Spleen (tissue), 11 donors: ENCODE results near the gene INSIG2. TPM values are rescaled to one million over a fixed set of nuclear protein-coding genes. Genes with fewer than 3 reads are reported as not detected.

ENCODE experiments used
- DNase-seq: peaks from one replicate; pipeline ENCODE4 v3.0.0-alpha.2; 2020
- H3K27ac ChIP-seq, 8 donors: fragments of 200-600 bp; sonication (generic) in 7 of 8; 1 replicate in 4 of 8; 2 replicates in 4 of 8; pipeline versions ENCODE4 v1.5.0 to v1.8.0; 2016 to 2021; ENCODE audit warnings: inconsistent platforms in 4 of 8, mild to moderate bottlenecking in 4 of 8, moderate library complexity in 1 of 8
- H3K27me3 ChIP-seq, 7 donors: fragments of 200-600 bp; sonication (generic) in 6 of 7; replicated peaks in 1 of 7; 1 replicate in 4 of 7; 2 replicates in 3 of 7; pipeline versions ENCODE4 v1.5.0 to v1.8.0; 2016 to 2021; ENCODE audit warnings: inconsistent platforms in 3 of 7, mild to moderate bottlenecking in 1 of 7
- H3K36me3 ChIP-seq, 6 donors: fragments of 200-600 bp; sonication (generic) in 5 of 6; 1 replicate in 4 of 6; 2 replicates in 2 of 6; pipeline versions ENCODE4 v1.5.0 to v1.8.0; 2016 to 2021; ENCODE audit warnings: inconsistent platforms in 2 of 6
- H3K4me1 ChIP-seq, 6 donors: fragments of 200-600 bp; sonication (generic) in 5 of 6; 1 replicate in 3 of 6; 2 replicates in 3 of 6; pipeline versions ENCODE4 v1.5.0 to v1.8.0; 2016 to 2021; ENCODE audit warnings: inconsistent platforms in 3 of 6
- H3K4me3 ChIP-seq, 8 donors: fragments of 200-600 bp; sonication (generic) in 7 of 8; 1 replicate in 4 of 8; 2 replicates in 4 of 8; pipeline versions ENCODE4 v1.5.0 to v1.8.0; 2016 to 2021; ENCODE audit warnings: inconsistent platforms in 4 of 8, mild to moderate bottlenecking in 4 of 8, moderate library complexity in 2 of 8
- H3K9me3 ChIP-seq, 8 donors: fragments of 200-600 bp; sonication (generic) in 7 of 8; 1 replicate in 4 of 8; 2 replicates in 4 of 8; pipeline versions ENCODE4 v1.5.0 to v1.8.0; 2016 to 2021; ENCODE audit warnings: inconsistent platforms in 4 of 8
- POLR2A ChIP-seq, 3 donors: fragments of 450-650 bp; IDR thresholded peaks; one replicate each; pipeline ENCODE4 v1.5.1; 2017; ENCODE audit warnings: antibody characterized with exemption in 3 of 3, mild to moderate bottlenecking in 1 of 3
- POLR2AphosphoS5 ChIP-seq, 3 donors: sonication (generic); formaldehyde crosslinking; IDR thresholded peaks; one replicate each; pipeline ENCODE4 v1.5.1; 2017; ENCODE audit warnings: antibody characterized with exemption in 3 of 3
- WGBS, 5 donors: extraction: QIAGEN DNeasy Blood & Tissue Kit in 3 of 5; methylation state at CpG; one replicate each; pipeline versions ENCODE4 v1.1.5 to v1.1.7; 2013 to 2018; 5-methylcytosine and 5-hydroxymethylcytosine counted together
- intact Hi-C: fragments of 100-400 bp; cut with DNase I; formaldehyde crosslinking; loops from one replicate; pipeline ENCODE4 v1.15.0; 2023; ENCODE audit warnings: low total_unique reads
- polyA plus RNA-seq, 3 donors: library from polyadenylated mRNA; stranded (reverse); fragments of 200-250 nt; gene quantifications; one replicate each; pipeline ENCODE4 v1.2.1, GENCODE V29; 2013
- total RNA-seq, 7 donors: library from RNA; depleted of rRNA in 3 of 7; stranded (reverse); fragments of >200 nt in 3 of 7; fragmentation: NEBNext Ultra II Directional in 4 of 7; extraction: Animal tissue kit (Norgen Biotek cat#: 25700) in 4 of 7; gene quantifications; one replicate each; pipeline versions ENCODE4 v1.1.0 to v1.2.1, GENCODE V29; 2016 to 2021
- TF ChIP-seq, protein P1 (sequence below), 11 experiments: fragments of 200-600 bp in 7 of 11; fragments of 450-650 bp in 4 of 11; sonication (generic) in 4 of 11; IDR thresholded peaks in 8 of 11; conservative IDR thresholded peaks in 3 of 11; 1 replicate in 7 of 11; 2 replicates in 4 of 11; pipeline versions ENCODE4 v1.4.0 to v1.8.0; 2016 to 2021; ENCODE audit warnings: antibody characterized with exemption in 11 of 11, inconsistent platforms in 4 of 11, mild to moderate bottlenecking in 1 of 11
- donor health status: healthy with polysubstance abuse.
- donor health status: DM: no; HTN: no; CAD: no; lungs with moderate emphysema.
- donor health status: DM: no; HTN: no; CAD: no.
- donor health status: Bipolar disorder and iron deficiency.
- donor health status: healthy.
- donor health status: DM: no; HTN: no; CAD: no.
- donor health status: DM: yes; HTN: yes; CAD: no.

INSIG2 gene
- total and polyA plus RNA-seq, 10 donors = 11.5 to 42.7 (median 28.8) TPM

DNA sequence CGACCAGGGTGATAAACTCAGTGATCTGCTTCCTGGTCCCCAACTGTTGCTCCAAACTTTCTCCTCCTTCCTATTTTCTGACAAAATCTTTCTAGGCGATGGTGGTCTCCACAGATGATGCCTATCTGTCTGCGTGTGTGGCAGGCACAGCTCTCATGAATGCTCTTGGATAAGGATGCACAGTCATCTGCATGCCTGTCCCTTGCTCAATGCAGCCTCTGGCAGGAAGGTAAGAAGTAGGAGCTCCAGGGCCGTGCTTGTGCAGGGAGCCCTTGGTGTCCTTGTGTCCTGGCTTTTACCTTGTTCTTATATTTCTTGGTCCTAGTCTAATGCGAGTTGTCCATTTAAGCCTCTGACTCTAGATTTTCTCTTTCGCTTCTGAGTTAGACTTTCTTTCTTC is 57.5 kb downstream of the INSIG2 start:
- no peaks in the 10 kb centered on the region for H3K9me3 ChIP-seq
- H3K27ac ChIP-seq = no peak overlapping the region
- intact Hi-C loops = no loop called here
- no peaks in the 10 kb centered on the region for H3K36me3 ChIP-seq
- no peak overlapping the region for H3K4me3 ChIP-seq
- WGBS, 5 donors = 79 to 93% (median 86%) methylated on average over 6 of the region's 6 CpGs
- peaks cover 0 to 13% (median 0%) of the 10 kb centered on the region in 7 donors for H3K27me3 ChIP-seq
- TF ChIP-seq, protein P1, sequence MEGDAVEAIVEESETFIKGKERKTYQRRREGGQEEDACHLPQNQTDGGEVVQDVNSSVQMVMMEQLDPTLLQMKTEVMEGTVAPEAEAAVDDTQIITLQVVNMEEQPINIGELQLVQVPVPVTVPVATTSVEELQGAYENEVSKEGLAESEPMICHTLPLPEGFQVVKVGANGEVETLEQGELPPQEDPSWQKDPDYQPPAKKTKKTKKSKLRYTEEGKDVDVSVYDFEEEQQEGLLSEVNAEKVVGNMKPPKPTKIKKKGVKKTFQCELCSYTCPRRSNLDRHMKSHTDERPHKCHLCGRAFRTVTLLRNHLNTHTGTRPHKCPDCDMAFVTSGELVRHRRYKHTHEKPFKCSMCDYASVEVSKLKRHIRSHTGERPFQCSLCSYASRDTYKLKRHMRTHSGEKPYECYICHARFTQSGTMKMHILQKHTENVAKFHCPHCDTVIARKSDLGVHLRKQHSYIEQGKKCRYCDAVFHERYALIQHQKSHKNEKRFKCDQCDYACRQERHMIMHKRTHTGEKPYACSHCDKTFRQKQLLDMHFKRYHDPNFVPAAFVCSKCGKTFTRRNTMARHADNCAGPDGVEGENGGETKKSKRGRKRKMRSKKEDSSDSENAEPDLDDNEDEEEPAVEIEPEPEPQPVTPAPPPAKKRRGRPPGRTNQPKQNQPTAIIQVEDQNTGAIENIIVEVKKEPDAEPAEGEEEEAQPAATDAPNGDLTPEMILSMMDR (IDR thresholded peaks at IDR 0.05 in 8 of 11, conservative IDR thresholded peaks at IDR 0.05 in 3 of 11) = no peak
- TF ChIP-seq POLR2AphosphoS5 (IDR thresholded peaks at IDR 0.05) = no peak
- no peak for TF ChIP-seq POLR2A (IDR thresholded peaks at IDR 0.05)
- no peak for DNase-seq
- no peaks in the 10 kb centered on the region for H3K4me1 ChIP-seq

DNA sequence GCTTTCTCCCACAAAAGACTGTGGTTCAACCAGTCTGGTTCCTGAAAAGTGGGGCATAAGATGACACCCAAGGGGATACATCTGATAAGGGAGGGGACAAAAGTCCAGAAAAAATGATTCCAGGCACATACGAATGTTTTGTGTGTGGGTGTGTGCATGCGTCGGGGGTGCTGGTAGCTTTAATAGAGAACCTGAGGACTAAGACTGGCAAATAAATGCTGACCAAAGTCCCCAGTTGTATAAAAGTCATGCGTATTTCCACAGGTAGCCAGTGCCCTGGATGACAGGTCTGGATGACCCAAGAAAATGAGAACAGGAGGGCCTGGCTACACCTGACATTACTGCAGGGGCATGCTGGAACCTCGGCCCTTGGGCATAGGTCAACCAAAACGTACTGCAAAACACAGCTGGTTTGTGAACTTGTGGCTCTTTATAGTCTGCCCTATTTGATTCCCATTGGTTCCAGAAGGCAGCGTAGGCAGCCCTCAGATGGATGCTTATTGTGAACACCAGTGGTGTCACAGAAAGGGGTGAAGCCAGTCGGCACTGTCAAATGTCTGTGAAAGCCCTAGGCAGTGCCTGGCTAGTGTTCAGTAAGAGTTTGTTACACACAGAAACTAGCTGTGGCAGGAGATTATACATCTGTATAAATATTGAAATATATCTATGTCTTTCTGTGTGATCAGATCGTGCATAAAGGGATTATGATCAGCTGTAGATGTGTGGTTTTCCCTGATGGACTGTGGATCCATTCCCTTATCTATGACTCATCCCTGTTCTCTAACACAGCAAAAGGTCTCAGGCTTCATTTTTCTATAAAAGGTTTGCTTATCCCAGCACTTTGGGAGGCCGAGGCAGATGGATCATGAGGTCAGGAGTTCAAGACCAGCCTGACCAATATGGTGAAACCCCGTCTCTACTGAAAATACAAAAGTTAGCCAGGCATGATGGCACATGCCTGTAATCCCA is 58.3 kb downstream of the INSIG2 start:
- intact Hi-C loops = no loop called here
- WGBS, 5 donors = 85 to 94% (median 90%) methylated on average over 11 of the region's 11 CpGs

DNA sequence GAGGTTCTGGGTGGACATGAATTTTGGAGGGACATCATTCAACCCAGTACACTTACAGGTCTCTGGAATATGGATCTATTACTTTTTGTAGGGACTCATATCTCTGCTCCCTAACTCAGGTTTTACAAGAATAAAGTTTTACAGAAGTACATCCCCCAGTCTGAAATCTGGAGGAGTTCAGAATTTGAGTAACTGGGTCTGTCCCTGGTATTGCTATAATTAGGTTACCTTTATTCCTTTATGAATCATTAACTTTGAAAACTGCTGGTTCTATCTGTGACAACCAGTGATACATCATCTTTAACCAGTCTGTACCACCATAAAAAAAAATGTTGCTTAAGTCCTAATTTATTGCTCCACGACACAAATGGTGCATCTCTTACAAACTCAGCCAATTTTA is 59.9 kb downstream of the INSIG2 start:
- DNase-seq = no peak
- intact Hi-C loops = no loop called here
- 71 to 89% (median 83%) methylated on average over 1 of the region's 1 CpG for WGBS, 5 donors
- TF ChIP-seq POLR2A (IDR thresholded peaks at IDR 0.05) (no peak), POLR2AphosphoS5 (IDR thresholded peaks at IDR 0.05) (no peak)
- TF ChIP-seq, protein P1 (IDR thresholded peaks at IDR 0.05 in 8 of 11, conservative IDR thresholded peaks at IDR 0.05 in 3 of 11) = no peak
- Histone ChIP-seq H3K27ac (no peak overlapping the region), H3K4me3 (no peak overlapping the region), H3K9me3 (no peaks in the 10 kb centered on the region), H3K36me3 (no peaks in the 10 kb centered on the region), H3K4me1 (no peaks in the 10 kb centered on the region), H3K27me3 (peaks cover 0 to 13% (median 0%) of the 10 kb centered on the region in 7 donors)

More for the DNA sequence above, 58.3 kb downstream of the INSIG2 start:
- no peak for TF ChIP-seq POLR2AphosphoS5 (IDR thresholded peaks at IDR 0.05)
- no peak for TF ChIP-seq POLR2A (IDR thresholded peaks at IDR 0.05)
- TF ChIP-seq, protein P1 (IDR thresholded peaks at IDR 0.05 in 8 of 11, conservative IDR thresholded peaks at IDR 0.05 in 3 of 11) = no peak
- Histone ChIP-seq H3K4me3 (no peak overlapping the region), H3K4me1 (no peaks in the 10 kb centered on the region), H3K36me3 (no peaks in the 10 kb centered on the region), H3K27ac (no peak overlapping the region), H3K27me3 (peaks cover 0 to 13% (median 0%) of the 10 kb centered on the region in 7 donors), H3K9me3 (no peaks in the 10 kb centered on the region)
- DNase-seq = no peak

DNA sequence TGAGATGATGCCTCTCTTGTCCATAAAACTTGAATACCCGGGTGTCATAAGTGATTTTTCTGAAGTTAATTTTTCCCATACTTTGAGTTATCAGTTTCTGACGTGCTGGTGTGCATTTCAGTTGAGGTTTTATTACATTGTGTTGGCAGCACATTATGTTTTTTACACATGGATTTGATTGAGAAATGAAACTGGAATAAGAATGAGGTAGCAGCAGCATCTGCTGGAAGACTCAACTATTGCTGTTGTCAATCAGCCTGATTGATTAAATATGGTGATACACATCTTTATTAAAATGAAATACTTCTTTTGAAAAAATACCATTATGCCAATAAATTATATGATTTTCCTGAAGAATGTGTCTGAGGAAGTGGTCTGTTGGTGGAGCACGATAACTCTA is 60.5 kb downstream of the INSIG2 start:
- intact Hi-C loops = no loop called here
- TF ChIP-seq POLR2AphosphoS5 (IDR thresholded peaks at IDR 0.05) (no peak), POLR2A (IDR thresholded peaks at IDR 0.05) (no peak)
- TF ChIP-seq, protein P1 (IDR thresholded peaks at IDR 0.05 in 8 of 11, conservative IDR thresholded peaks at IDR 0.05 in 3 of 11) = no peak
- Histone ChIP-seq H3K9me3 (no peaks in the 10 kb centered on the region), H3K4me3 (no peak overlapping the region), H3K36me3 (no peaks in the 10 kb centered on the region), H3K27me3 (peaks cover 0 to 13% (median 0%) of the 10 kb centered on the region in 7 donors), H3K4me1 (no peaks in the 10 kb centered on the region), H3K27ac (no peak overlapping the region)
- 45 to 64% (median 56%) methylated on average over 3 of the region's 3 CpGs for WGBS, 5 donors
- DNase-seq = no peak
